Measurements from ENCODE around the gene MNAT1.

MNAT1 gene

DNA sequence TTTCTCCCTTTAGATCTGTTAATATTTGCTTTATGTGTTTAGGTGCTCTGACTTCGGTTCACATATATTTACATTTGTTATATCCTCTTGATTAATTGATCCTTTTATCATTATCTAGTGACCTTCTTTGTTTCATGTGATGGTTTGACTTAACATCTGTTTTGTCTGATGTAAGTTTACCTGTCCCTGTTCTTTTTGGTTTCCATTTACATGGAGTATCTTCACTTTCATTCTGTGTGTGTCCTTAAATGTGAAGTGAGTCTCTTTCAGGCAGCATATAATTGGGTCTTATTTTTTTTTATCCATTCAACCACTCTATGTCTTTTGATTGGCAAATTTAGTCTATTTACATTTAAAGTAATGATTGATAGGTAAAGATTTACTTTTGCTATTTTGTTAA is 222.1 kb downstream of the MNAT1 start:
- in situ Hi-C loops (cut with MboI; ENCODE audit: low sequenced_read_pairs), result no loop called here

DNA sequence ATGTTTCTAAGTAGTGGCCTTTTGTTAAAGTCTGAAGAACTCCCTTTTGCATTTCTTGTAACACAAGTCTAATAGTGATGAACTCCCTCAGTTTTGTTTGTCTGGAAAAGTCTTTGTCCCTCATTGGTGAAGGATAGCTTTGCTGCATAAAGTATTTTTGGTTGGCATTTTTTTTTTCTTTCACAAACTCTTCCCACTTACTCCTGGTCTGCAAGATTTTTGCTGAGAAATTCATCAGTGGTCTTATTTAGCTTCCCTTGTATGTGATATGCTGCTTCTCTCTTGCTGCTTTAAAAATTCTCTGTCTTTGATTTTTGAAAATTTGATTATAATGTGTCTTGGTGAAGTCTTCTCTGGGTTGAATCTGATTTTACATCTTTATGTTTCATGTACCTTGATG is 223.6 kb downstream of the MNAT1 start:
- in situ Hi-C loops (cut with MboI; ENCODE audit: low sequenced_read_pairs), result no loop called here

DNA sequence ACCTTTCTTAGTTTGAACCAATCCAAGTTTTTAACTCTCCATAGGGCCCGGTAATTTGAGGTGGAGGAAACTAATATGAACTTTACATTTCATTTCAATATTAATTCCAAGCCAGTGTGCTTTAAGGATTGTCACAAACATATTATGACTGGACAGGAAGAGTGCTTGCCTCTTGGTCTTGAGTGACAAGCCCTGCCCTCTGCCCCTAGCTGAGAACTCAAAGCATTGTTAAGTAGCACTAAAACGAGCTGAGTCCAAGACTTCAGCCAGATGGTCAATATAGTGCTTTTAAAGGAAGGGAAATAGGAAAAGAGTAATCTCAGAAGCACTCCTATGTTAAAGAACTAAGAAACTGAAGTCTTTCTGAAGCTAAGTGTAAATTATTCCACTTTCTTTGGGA is 229.2 kb downstream of the MNAT1 start:
- in situ Hi-C loops (cut with MboI; ENCODE audit: low sequenced_read_pairs), result no loop called here

DNA sequence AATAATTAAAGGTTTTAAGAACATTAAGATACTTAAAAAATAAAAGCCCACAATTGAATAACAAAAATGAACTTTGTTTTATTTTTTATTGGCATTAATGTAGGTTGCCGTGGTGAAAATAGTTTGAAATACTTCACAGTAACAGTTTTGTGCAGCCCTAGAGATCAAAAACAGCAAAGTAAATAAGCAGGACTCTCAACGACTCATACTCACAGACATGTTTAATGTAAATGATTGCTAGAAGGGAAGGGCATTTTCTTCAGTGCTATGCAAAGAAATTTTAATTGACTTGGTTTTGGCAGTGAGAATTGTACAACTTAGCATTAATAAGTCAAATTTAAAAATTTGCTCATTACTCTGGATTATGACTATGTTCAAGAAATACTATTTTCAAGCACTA is 230.3 kb downstream of the MNAT1 start:
- in situ Hi-C loops (cut with MboI; ENCODE audit: low sequenced_read_pairs), result no loop called here

DNA sequence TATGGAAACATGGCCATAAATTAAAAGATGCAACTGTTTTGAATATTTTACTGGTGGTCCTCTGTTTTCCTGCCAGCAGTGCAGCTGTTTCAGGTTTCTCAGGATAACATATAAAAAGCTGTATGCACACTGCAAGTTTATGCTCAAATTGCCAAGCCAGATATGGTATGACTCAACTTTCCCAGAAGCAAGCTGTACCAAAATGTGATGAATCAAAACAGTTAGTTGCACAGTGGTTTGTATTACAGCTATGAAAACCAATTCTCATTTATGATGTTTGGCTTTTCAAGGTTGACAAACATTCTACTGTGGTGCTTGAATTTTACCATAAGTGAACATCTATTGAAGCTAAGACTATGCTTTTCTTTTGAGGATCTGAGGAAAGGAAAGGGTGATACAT is 230.8 kb downstream of the MNAT1 start:
- in situ Hi-C loops (cut with MboI; ENCODE audit: low sequenced_read_pairs), result no loop called here

DNA sequence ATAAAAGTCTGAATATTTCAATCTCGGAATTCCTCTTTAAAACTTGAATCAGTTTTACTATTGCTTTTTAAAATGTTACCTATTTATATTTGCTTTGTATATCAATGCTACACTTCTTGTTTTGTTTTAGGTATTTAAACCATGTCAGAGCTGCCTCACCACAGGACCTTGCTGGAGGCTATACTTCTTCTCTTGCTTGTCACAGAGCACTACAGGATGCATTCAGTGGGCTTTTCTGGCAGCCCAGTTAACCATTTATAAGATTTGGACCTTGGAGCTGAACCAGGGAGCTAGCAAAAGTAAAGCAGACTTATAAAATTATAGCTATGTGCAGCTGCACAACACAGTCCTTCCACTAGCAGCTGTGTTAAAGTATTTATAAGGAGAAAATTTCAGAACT is 233.5 kb downstream of the MNAT1 start:
- in situ Hi-C loops (cut with MboI; ENCODE audit: low sequenced_read_pairs), result no loop called here

DNA sequence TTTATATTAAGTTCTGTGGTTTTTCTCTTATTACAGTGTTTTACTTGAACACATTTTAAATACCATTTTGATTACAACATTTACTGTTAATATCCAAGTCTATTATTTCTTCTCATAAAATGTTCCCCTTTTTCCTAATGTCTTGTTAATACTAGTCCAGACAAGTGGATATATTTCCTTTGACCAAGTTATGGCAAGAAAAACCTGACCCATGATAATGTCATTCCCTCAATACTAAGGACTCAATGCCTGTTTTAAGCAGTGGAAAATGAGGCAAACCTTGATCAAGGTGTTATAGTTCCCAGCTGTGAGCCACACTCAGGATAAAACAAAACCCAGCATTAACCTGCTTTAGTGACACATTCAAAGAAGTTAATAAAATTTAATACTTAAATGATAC is 234.1 kb downstream of the MNAT1 start:
- in situ Hi-C loops (cut with MboI; ENCODE audit: low sequenced_read_pairs), result no loop called here

GRCh38 chr14:60970146-60970545 is 235.6 kb downstream of the MNAT1 start:
- in situ Hi-C loops (cut with MboI; ENCODE audit: low sequenced_read_pairs), result no loop called here

GRCh38 chr14:60971271-60971670 is 236.7 kb downstream of the MNAT1 start:
- in situ Hi-C loops (cut with MboI; ENCODE audit: low sequenced_read_pairs), result no loop called here

GRCh38 chr14:60972295-60972694 is 237.7 kb downstream of the MNAT1 start:
- in situ Hi-C loops (cut with MboI; ENCODE audit: low sequenced_read_pairs), result no loop called here

- in situ Hi-C loops (cut with MboI; ENCODE audit: low sequenced_read_pairs), result no loop called here
These were observed 238.5 kb downstream of the MNAT1 start for GRCh38 chr14:60973070-60973469.

DNA sequence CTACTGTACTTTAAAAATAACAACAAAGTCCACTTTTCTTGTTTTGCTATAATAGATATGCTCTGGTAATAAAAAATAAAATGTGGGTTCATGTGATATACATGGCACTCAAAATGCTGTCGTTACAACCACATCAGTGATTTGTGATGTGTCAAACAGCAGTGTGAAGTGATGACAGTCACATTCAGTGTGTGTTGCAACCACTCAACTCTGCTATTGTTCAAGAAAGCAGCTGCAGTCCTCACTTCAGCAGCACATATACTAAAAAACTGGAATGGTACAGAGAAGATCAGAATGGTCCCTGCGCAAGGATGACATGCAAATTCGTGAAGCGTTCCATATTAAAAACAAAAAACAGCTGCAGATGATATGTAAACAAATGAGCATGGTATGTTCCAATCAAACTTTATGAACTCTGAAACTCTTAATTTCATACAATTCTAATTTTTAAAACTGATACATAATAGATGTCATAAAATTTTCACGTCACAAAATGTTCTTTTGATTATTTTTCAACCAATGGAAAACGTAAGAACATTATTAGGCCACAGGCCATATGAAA is 239.6 kb downstream of the MNAT1 start:
- in situ Hi-C loops (cut with MboI; ENCODE audit: low sequenced_read_pairs), result no loop called here

GRCh38 chr14:60975551-60975950 is 241.0 kb downstream of the MNAT1 start:
- in situ Hi-C loops (cut with MboI; ENCODE audit: low sequenced_read_pairs), result no loop called here

GRCh38 chr14:60977847-60978246 is 243.3 kb downstream of the MNAT1 start:
- in situ Hi-C loops (cut with MboI; ENCODE audit: low sequenced_read_pairs), result no loop called here

DNA sequence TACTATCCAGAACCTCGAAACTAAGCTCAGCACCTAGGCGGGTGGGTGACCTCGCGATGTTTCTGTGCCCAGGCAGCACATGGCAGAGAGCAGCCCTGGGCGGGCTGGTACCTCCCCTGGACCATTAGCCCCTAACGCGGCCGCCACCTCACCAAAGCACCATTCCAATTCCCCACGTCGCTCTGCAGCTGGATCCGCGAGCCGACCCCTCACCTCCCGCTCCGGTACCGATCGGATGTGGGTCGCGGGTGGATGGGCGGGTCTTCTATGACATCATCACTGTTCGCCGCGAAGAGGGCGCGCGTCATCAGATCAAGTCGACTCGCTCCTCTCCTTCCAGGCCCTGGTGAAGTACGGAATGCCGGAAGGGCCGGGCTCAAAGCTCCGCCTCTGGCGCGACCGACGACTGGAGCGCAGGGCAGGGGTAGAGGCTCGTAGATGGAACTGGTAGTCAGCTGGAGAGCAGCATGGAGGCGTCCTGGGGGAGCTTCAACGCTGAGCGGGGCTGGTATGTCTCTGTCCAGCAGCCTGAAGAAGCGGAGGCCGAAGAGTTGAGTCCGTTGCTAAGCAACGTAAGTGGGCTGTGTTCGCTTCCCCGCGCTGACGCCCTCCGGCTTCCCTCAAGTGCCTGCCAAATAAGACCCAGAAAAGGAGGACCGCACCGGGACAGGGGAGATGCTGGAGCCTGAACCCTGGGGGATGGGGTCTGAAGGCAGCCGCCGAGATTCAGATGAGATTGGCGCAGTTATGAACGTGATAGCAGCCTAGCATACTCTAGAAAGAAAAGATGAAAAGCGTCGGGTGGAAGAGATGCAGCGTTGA is 246.5 kb downstream of the MNAT1 start, which contains the start of the genes SLC38A6 and TRMT5:
Gene SLC38A6, plus strand, starts transcription at position 435 of the 822 bp plus-strand sequence. Its CDS starts 33 bp downstream, at position 468.
Gene TRMT5, minus strand, starts transcription at position 269 of the 822 bp plus-strand sequence. Its CDS starts 106 bp downstream, at position 163.
- in situ Hi-C loops (cut with MboI; ENCODE audit: low sequenced_read_pairs), result no loop called here

DNA sequence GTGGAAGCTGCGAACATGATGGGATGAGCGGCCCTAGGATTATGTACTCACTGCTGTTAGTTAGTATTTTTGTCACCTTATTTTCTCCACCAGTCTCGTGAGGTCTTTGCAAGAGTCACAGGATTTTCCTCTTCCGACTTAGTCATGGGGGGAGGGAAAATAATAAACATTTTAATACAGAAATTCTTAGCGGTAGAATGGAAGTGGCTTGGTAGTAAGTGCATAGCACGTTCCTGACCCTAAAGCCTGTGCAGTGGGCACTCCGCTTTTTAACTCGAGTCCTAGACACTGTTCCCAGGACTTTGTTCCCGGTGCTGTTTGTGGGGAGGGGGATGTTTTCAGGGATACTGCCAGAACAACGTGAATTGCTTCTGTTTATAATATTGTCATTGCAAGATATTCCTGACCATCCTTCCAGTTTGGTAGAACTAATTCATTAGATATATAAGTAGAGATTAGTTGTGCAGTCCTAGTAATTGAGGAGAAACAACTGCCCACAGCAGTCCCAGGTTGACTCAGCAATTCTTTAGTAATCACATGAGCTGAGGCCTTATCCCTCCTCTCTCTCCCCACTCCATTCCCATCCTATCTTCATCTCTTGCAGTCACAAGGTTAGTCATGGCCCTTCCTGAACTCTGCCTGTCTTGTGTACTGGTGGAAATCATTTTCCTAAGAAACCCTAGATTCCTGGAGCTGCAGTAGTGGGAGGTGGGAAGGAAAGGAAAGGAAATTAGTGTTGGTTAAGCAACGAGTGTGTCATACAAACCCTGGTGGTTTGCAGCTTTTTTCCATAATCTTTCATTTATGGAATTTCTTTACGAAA is 247.3 kb downstream of the MNAT1 start:
- in situ Hi-C loops (cut with MboI; ENCODE audit: low sequenced_read_pairs), result no loop called here

DNA sequence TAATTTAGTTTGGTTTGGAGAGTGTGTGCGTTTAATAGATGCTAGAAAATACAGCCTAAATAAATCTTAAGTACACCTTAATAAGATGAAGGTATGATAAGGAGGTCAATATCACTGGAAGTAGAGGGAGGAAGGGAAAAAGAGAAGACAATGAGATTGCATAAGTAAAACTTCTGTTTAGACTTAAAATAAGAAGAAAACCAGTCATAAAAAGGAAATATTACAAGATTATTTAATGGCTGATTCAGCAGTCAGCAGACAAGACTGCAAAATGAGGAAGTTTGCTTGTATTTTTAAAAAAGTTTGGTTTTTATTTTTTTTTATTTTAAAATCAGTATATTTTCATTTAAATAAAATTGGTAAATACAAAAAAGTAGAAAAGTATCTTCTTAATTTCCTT is 249.6 kb downstream of the MNAT1 start:
- in situ Hi-C loops (cut with MboI; ENCODE audit: low sequenced_read_pairs), result no loop called here

DNA sequence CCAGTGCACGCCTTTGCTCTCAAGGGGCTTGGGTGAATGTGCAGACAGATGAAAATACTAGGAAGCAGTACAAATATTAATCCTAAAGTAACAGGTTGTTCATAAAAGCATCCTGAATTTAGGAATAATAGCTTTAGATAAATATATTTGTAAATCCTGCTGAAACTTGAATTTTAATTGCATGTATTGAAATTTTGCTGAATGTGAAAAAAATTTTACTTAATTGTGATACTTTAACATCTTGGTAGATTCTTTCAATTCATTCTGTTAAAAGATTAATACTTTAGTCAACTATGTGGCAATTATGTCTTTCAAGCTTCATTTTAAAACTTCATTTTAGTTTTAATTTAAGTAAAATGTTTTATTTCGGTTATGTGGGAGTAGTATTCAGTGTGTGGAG is 251.9 kb downstream of the MNAT1 start:
- in situ Hi-C loops (cut with MboI; ENCODE audit: low sequenced_read_pairs), result no loop called here

DNA sequence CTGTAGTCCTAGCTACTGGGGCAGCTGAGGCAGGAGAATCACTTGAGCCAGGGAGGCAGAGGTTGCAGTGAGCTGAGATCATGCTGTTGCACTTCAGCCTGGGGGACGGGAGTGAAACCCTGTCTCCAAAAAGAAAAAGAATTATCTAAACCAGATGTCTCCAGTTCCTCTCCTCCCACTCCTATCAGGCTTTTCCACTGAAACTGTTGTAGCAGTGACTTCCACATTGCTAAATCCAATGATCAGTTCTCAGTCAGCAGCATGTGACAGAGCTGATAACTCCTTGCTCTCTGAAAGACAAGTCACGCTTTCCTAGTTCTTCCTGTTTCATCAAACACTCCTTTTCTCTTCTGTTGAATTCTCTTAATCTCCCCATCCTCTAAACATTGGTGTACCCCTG is 255.0 kb downstream of the MNAT1 start:
- in situ Hi-C loops (cut with MboI; ENCODE audit: low sequenced_read_pairs), result no loop called here

GRCh38 chr14:60998617-60999016 is 264.1 kb downstream of the MNAT1 start:
- in situ Hi-C loops (cut with MboI; ENCODE audit: low sequenced_read_pairs), result no loop called here

DNA sequence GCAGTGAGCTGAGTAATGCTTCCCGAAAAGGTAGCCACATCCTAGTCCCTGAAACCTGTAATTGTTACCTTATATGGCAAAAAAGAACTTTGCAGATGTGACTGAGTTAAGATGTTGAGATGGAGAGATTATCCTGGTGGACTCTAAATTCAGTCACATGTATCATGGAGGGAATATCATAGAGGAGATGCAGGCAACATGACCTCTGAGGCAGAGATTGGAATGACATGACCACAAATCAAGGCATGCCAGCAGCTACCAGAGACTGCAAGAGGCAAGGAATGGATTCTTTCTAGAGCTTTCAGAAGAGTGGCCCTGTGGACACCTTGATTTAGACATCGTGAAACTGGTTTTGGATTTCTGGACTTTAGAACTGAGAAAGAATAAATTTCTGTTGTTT is 265.0 kb downstream of the MNAT1 start:
- in situ Hi-C loops (cut with MboI; ENCODE audit: low sequenced_read_pairs), result no loop called here

- in situ Hi-C loops (cut with MboI; ENCODE audit: low sequenced_read_pairs), result no loop called here
These were observed 269.0 kb downstream of the MNAT1 start for GRCh38 chr14:61003571-61003970.
